SJSA1 (cell line): Measurements from ENCODE around the gene PTDSS2. TPM values are rescaled to one million over a fixed set of nuclear protein-coding genes. Genes with fewer than 3 reads are reported as not detected.
"Not testable (repeated sequence)": the region's sequence is repeated elsewhere in the genome, so short reads cannot be mapped to it uniquely, and the experiment has no call there.

ENCODE experiments used
- DNase-seq, 2 experiments: peaks; one replicate each; pipeline ENCODE4 v3.0.0-alpha.2; 2015 to 2020; ENCODE audit warnings: low spot score in 2 of 2, low read depth in 1 of 2
- H3K27ac ChIP-seq: fragments of 250-450 bp; sonication (Bioruptor Pico); 2 replicates; pipeline ENCODE4 v1.5.1; 2020; ENCODE audit warnings: mild to moderate bottlenecking, moderate library complexity
- H3K27me3 ChIP-seq: fragments of 250-450 bp; sonication (Bioruptor Pico); replicated peaks from 2 replicates; pipeline ENCODE4 v1.5.1; 2020; ENCODE audit warnings: mild to moderate bottlenecking, moderate library complexity
- H3K36me3 ChIP-seq: fragments of 250-450 bp; sonication (Bioruptor Pico); 2 replicates; pipeline ENCODE4 v1.5.1; 2020; ENCODE audit warnings: mild to moderate bottlenecking
- H3K4me1 ChIP-seq: fragments of 250-450 bp; sonication (Bioruptor Pico); replicated peaks from 2 replicates; pipeline ENCODE4 v1.6.1; 2021; ENCODE audit warnings: mild to moderate bottlenecking
- H3K4me3 ChIP-seq: fragments of 250-450 bp; sonication (Bioruptor Pico); 2 replicates; pipeline ENCODE4 v1.5.1; 2020; ENCODE audit warnings: mild to moderate bottlenecking
- H3K9me3 ChIP-seq: fragments of 250-450 bp; sonication (Bioruptor Pico); replicated peaks from 2 replicates; pipeline ENCODE4 v1.5.1; 2020; ENCODE audit warnings: mild to moderate bottlenecking
- total RNA-seq: library from RNA; depleted of rRNA; stranded (reverse); fragments of >200 nt; shearing (Covaris generic); gene quantifications from 2 replicates; pipeline ENCODE4 v1.2.3, GENCODE V29; 2014

Gene PTDSS2
- total RNA-seq, 1 experiment from 2014 or later = 18.3 TPM

- Histone ChIP-seq H3K36me3 (no peaks in the 10 kb centered on the region), H3K9me3 (no peaks in the 10 kb centered on the region), H3K27ac (no peak overlapping the region), H3K4me1 (0 out of 2 replicates have a peak, but pooled peaks cover 3% of the 10 kb centered on the region), H3K4me3 (no peak overlapping the region), H3K27me3 (no peaks in the 10 kb centered on the region)
- DNase-seq = no peak
Observed at GRCh38 chr11:409008-409599, 41.0 kb upstream of the PTDSS2 start.

GRCh38 chr11:409600-410483, 40.2 kb upstream of the PTDSS2 start:
- no peaks in the 10 kb centered on the region for H3K9me3 ChIP-seq
- H3K4me1 ChIP-seq = 0 out of 2 replicates have a peak, but pooled peaks cover 3% of the 10 kb centered on the region
- H3K4me3 ChIP-seq = no peak overlapping the region
- H3K27me3 ChIP-seq = no peaks in the 10 kb centered on the region
- DNase-seq = no peak
- H3K36me3 ChIP-seq = no peaks in the 10 kb centered on the region
- no peak overlapping the region for H3K27ac ChIP-seq

GRCh38 chr11:410711-411110, 39.4 kb upstream of the PTDSS2 start:
- DNase-seq, H3K4me3 ChIP-seq, H3K36me3 ChIP-seq, H3K4me1 ChIP-seq, H3K27me3 ChIP-seq, H3K27ac ChIP-seq, H3K9me3 ChIP-seq: not testable (repeated sequence)

- H3K4me3 ChIP-seq, H3K4me1 ChIP-seq, DNase-seq, H3K27me3 ChIP-seq, H3K9me3 ChIP-seq, H3K27ac ChIP-seq, H3K36me3 ChIP-seq: not testable (repeated sequence)
Observed at GRCh38 chr11:411520-411919, 38.6 kb upstream of the PTDSS2 start.

- no peaks in the 10 kb centered on the region for H3K4me1 ChIP-seq
- peaks cover 20% of the 10 kb centered on the region for H3K27me3 ChIP-seq
- H3K4me3 ChIP-seq = no peak overlapping the region
- no peak for DNase-seq
- H3K27ac ChIP-seq = no peak overlapping the region
- H3K9me3 ChIP-seq = no peaks in the 10 kb centered on the region
- no peaks in the 10 kb centered on the region for H3K36me3 ChIP-seq
Observed at GRCh38 chr11:412641-413119, 37.4 kb upstream of the PTDSS2 start.

GRCh38 chr11:413120-414081, 36.7 kb upstream of the PTDSS2 start:
- Histone ChIP-seq H3K27me3 (peaks cover 21% of the 10 kb centered on the region), H3K9me3 (no peaks in the 10 kb centered on the region), H3K4me1 (no peaks in the 10 kb centered on the region), H3K27ac (no peak overlapping the region), H3K36me3 (no peaks in the 10 kb centered on the region), H3K4me3 (no peak overlapping the region)
- no peak for DNase-seq

GRCh38 chr11:414318-414857, 35.7 kb upstream of the PTDSS2 start:
- DNase-seq = no peak
- Histone ChIP-seq H3K27me3 (peaks cover 21% of the 10 kb centered on the region), H3K27ac (no peak overlapping the region), H3K4me3 (no peak overlapping the region), H3K9me3 (no peaks in the 10 kb centered on the region), H3K36me3 (no peaks in the 10 kb centered on the region), H3K4me1 (no peaks in the 10 kb centered on the region)

GRCh38 chr11:415640-416041, 34.4 kb upstream of the PTDSS2 start:
- Histone ChIP-seq H3K9me3 (no peaks in the 10 kb centered on the region), H3K4me3 (no peak overlapping the region), H3K36me3 (no peaks in the 10 kb centered on the region), H3K27ac (no peak overlapping the region), H3K4me1 (no peaks in the 10 kb centered on the region), H3K27me3 (peaks cover 21% of the 10 kb centered on the region)
- no peak for DNase-seq

GRCh38 chr11:416051-416756, 33.9 kb upstream of the PTDSS2 start:
- no peak for DNase-seq
- no peaks in the 10 kb centered on the region for H3K4me1 ChIP-seq
- H3K27ac ChIP-seq = no peak overlapping the region
- H3K9me3 ChIP-seq = no peaks in the 10 kb centered on the region
- peaks cover 21% of the 10 kb centered on the region for H3K27me3 ChIP-seq
- no peak overlapping the region for H3K4me3 ChIP-seq
- H3K36me3 ChIP-seq = no peaks in the 10 kb centered on the region

- no peak for DNase-seq
- Histone ChIP-seq H3K27ac (no peak overlapping the region), H3K4me1 (no peaks in the 10 kb centered on the region), H3K36me3 (no peaks in the 10 kb centered on the region), H3K9me3 (no peaks in the 10 kb centered on the region), H3K4me3 (no peak overlapping the region), H3K27me3 (peaks cover 21% of the 10 kb centered on the region)
Observed at GRCh38 chr11:416757-417621, 33.1 kb upstream of the PTDSS2 start.

GRCh38 chr11:417652-418342, 32.3 kb upstream of the PTDSS2 start:
- no peaks in the 10 kb centered on the region for H3K36me3 ChIP-seq
- H3K9me3 ChIP-seq = no peaks in the 10 kb centered on the region
- DNase-seq = no peak
- H3K4me1 ChIP-seq = no peaks in the 10 kb centered on the region
- H3K4me3 ChIP-seq = no peak overlapping the region
- H3K27me3 ChIP-seq = peaks cover 21% of the 10 kb centered on the region
- H3K27ac ChIP-seq = no peak overlapping the region
